ENCODE measurements around the gene PIP4K2A. TPM values are rescaled to one million over a fixed set of nuclear protein-coding genes. Genes with fewer than 3 reads are reported as not detected.
"Not testable (repeated sequence)": the region's sequence is repeated elsewhere in the genome, so short reads cannot be mapped to it uniquely, and the experiment has no call there.

The PIP4K2A gene
- total and polyA plus RNA-seq, 10 donors = 30.1 to 168 (median 101) TPM

DNA sequence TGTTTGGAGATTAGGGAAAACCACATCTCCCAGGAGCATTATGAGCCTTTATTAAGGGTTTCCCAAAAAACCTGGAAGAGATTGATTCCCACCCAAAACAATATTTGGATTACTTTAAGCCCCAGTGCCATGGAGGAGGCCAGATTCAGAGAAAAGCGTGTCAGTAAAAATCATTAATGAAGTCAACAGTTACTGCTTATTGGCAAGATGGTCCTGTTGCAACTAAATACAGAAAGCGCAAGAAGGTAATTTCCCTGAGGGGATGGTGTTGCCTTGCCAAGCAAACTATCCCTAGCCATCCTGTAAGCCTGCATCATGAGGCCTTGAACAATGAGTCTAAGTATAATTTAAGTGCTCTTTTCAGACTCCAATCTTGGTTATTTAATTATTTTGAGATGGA lies 212.5 kb downstream of the PIP4K2A start:
- Histone ChIP-seq H3K27ac (no peak overlapping the region), H3K4me1 (peaks cover 0 to 14% (median 4%) of the 10 kb centered on the region in 6 donors), H3K4me3 (no peak overlapping the region), H3K36me3 (no peaks in the 10 kb centered on the region), H3K9me3 (no peaks in the 10 kb centered on the region), H3K27me3 (replicated peaks in 1 of 7) (peaks cover 0 to 10% (median 0%) of the 10 kb centered on the region in 7 donors)
- TF ChIP-seq POLR2A (IDR thresholded peaks at IDR 0.05) (no peak), POLR2AphosphoS5 (IDR thresholded peaks at IDR 0.05) (no peak), CTCF (IDR thresholded peaks at IDR 0.05 in 8 of 11, conservative IDR thresholded peaks at IDR 0.05 in 3 of 11) (no peak)
- DNase-seq = no peak
- WGBS, 5 donors = 91 to 99% (median 97%) methylated on average over 2 of the region's 2 CpGs
- intact Hi-C loops (cut with DNase I; ENCODE audit: low total_unique reads) = no loop called here

DNA sequence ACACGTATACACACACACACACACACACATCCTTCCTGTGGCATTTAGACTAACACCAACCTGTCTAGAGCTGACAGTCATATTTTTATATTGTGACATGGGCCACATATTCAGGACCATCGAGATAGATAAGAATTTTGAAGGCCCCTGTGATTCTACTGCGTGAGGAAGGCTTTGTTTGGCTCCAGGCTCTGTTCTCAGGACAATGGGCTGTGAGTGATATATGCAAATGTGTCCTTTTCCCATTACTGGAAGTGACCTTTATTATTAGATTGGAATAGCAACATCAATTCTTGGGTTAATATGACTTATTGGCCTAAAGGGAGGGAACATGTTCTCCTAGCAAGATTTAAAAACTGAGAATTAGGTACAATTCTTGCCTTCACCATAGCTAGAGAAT lies 213.0 kb downstream of the PIP4K2A start:
- peaks cover 0 to 10% (median 0%) of the 10 kb centered on the region in 7 donors for H3K27me3 ChIP-seq (replicated peaks in 1 of 7)
- DNase-seq = no peak
- no peaks in the 10 kb centered on the region for H3K36me3 ChIP-seq
- H3K4me3 ChIP-seq = no peak overlapping the region
- H3K4me1 ChIP-seq = peaks cover 0 to 10% (median 2%) of the 10 kb centered on the region in 6 donors
- intact Hi-C loops (cut with DNase I; ENCODE audit: low total_unique reads) = no loop called here
- H3K27ac ChIP-seq = no peak overlapping the region
- TF ChIP-seq POLR2A (IDR thresholded peaks at IDR 0.05) = no peak
- no peak for TF ChIP-seq POLR2AphosphoS5 (IDR thresholded peaks at IDR 0.05)
- TF ChIP-seq CTCF (IDR thresholded peaks at IDR 0.05 in 8 of 11, conservative IDR thresholded peaks at IDR 0.05 in 3 of 11) = no peak
- H3K9me3 ChIP-seq = no peaks in the 10 kb centered on the region
- WGBS, 5 donors = 45 to 61% (median 45%) methylated on average over 3 of the region's 3 CpGs

DNA sequence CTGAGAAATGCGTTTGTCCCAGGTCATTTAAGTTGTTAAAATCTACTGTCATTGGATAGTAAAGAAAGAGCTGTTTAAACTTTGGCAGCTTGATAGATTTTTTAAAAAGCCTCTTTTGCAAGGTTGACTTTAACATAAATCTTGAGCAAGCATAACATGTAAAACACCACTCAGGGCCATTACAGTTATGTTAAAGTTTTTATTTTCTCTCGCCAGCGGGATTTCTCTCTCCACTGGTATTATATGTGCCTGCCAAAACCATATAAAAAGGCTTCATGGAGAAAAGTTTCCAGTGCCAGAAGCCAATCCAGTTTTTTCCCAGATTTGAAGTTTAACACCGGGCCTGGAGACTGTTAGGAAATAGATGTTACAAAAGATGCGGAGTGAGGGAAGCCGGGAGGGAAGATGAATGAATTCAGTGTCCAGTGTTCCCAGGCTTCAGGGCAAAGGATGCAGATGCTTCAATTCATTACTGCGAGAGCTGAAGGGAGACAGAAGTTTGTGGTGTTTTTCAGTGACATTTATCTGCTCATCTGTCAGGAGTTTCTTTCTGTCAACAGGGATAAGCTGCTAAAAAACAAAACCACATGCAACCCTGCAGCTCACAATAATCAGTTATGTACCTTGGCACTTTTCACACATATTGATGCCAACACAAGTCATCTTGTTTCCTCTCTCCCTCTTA lies 213.6 kb downstream of the PIP4K2A start:
- intact Hi-C loops (cut with DNase I; ENCODE audit: low total_unique reads) = no loop called here
- TF ChIP-seq POLR2AphosphoS5 (IDR thresholded peaks at IDR 0.05) (no peak), POLR2A (IDR thresholded peaks at IDR 0.05) (no peak)

GRCh38 chr10:22499973-22500372 lies 214.4 kb downstream of the PIP4K2A start:
- H3K27ac ChIP-seq, H3K4me1 ChIP-seq, DNase-seq: not testable (repeated sequence)

More for the DNA sequence above, 213.6 kb downstream of the PIP4K2A start:
- no peaks in the 10 kb centered on the region for H3K36me3 ChIP-seq
- 76 to 89% (median 79%) methylated on average over 7 of the region's 7 CpGs for WGBS, 5 donors
- H3K4me1 ChIP-seq = peaks cover 0 to 4% (median 0%) of the 10 kb centered on the region in 6 donors
- DNase-seq = no peak
- H3K9me3 ChIP-seq = no peaks in the 10 kb centered on the region
- H3K27me3 ChIP-seq (replicated peaks in 1 of 7) = peaks cover 0 to 10% (median 0%) of the 10 kb centered on the region in 7 donors
- H3K27ac ChIP-seq = no peak overlapping the region
- H3K4me3 ChIP-seq = no peak overlapping the region

GRCh38 chr10:22495396-22495795 lies 219.0 kb downstream of the PIP4K2A start:
- H3K9me3 ChIP-seq = no peaks in the 10 kb centered on the region
- intact Hi-C loops (cut with DNase I; ENCODE audit: low total_unique reads) = no loop called here
- 91 to 96% (median 93%) methylated on average over 3 of the region's 3 CpGs for WGBS, 5 donors
- TF ChIP-seq POLR2A (IDR thresholded peaks at IDR 0.05) = no peak
- no peak for TF ChIP-seq POLR2AphosphoS5 (IDR thresholded peaks at IDR 0.05)
- TF ChIP-seq CTCF (IDR thresholded peaks at IDR 0.05 in 8 of 11, conservative IDR thresholded peaks at IDR 0.05 in 3 of 11) = no peak
- DNase-seq = no peak
- no peak overlapping the region for H3K4me3 ChIP-seq
- peaks cover 0 to 12% (median 6%) of the 10 kb centered on the region in 6 donors for H3K4me1 ChIP-seq
- H3K36me3 ChIP-seq = no peaks in the 10 kb centered on the region
- H3K27ac ChIP-seq = no peak overlapping the region
- H3K27me3 ChIP-seq (replicated peaks in 1 of 7) = peaks cover 0 to 10% (median 0%) of the 10 kb centered on the region in 7 donors

More at GRCh38 chr10:22499973-22500372, 214.4 kb downstream of the PIP4K2A start:
- H3K4me3 ChIP-seq; intact Hi-C loops (cut with DNase I; ENCODE audit: low total_unique reads); H3K9me3 ChIP-seq; H3K36me3 ChIP-seq: not testable (repeated sequence)
- WGBS, 5 donors = 86 to 92% (median 89%) methylated on average over 2 of the region's 2 CpGs
- H3K27me3 ChIP-seq (replicated peaks in 1 of 7) = peaks cover 0 to 10% (median 0%) of the 10 kb centered on the region in 7 donors

Data from spleen (tissue), 11 donors.